ENCODE results near the gene EEF1AKMT1. TPM values are rescaled to one million over a fixed set of nuclear protein-coding genes. Genes with fewer than 3 reads are reported as not detected.

Gene EEF1AKMT1
- total RNA-seq, 1 experiment from 2014 or later, result 1.5 TPM

- Histone ChIP-seq H3K9me3 (ENCODE audit: low read length) (no peaks in the 10 kb centered on the region), H2AFZ (ENCODE audit: low read length) (no peak overlapping the region), H3K4me3 (ENCODE audit: low read length) (no peak overlapping the region; the same call in 1 of the 2 replicates), H3K27me3 (ENCODE audit: low read length) (no peaks in the 10 kb centered on the region), H3K27ac (ENCODE audit: low read length) (no peak overlapping the region), H3K4me1 (ENCODE audit: low read length) (peaks cover 14% of the 10 kb centered on the region), H4K20me1 (ENCODE audit: insufficient read depth, low read depth, low read length) (0 out of 2 replicates have a peak, but pooled peaks cover 6% of the 10 kb centered on the region), H3K36me3 (ENCODE audit: insufficient read depth, low read length) (no peaks in the 10 kb centered on the region), H3K9me2 (replicated peaks; ENCODE audit: insufficient read depth, low read length) (no peaks in the 10 kb centered on the region), H3K9ac (ENCODE audit: low read length) (no peak overlapping the region), H3K4me2 (ENCODE audit: low read depth, low read length, poor library complexity, severe bottlenecking) (no peak overlapping the region), H3K79me2 (ENCODE audit: low read length) (no peaks in the 10 kb centered on the region)
- no peak for DNase-seq
Measured at GRCh38 chr13:20704459-20705069, 69.2 kb downstream of the EEF1AKMT1 start.

- Histone ChIP-seq H3K4me2 (ENCODE audit: low read depth, low read length, poor library complexity, severe bottlenecking) (peak overlapping the region; percentile 24), H3K27ac (ENCODE audit: low read length) (no peak overlapping the region), H3K9me3 (ENCODE audit: low read length) (no peaks in the 10 kb centered on the region), H3K36me3 (ENCODE audit: insufficient read depth, low read length) (no peaks in the 10 kb centered on the region), H4K20me1 (ENCODE audit: insufficient read depth, low read depth, low read length) (0 out of 2 replicates have a peak, but pooled peaks cover 6% of the 10 kb centered on the region), H3K79me2 (ENCODE audit: low read length) (no peaks in the 10 kb centered on the region), H2AFZ (ENCODE audit: low read length) (no peak overlapping the region), H3K4me3 (ENCODE audit: low read length) (peak overlapping the region; percentile 44; the same call in 1 of the 2 replicates), H3K4me1 (ENCODE audit: low read length) (peaks cover 14% of the 10 kb centered on the region), H3K9ac (ENCODE audit: low read length) (peak overlapping the region; percentile 35; the same call in 1 of the 2 replicates), H3K9me2 (replicated peaks; ENCODE audit: insufficient read depth, low read length) (no peaks in the 10 kb centered on the region), H3K27me3 (ENCODE audit: low read length) (no peaks in the 10 kb centered on the region)
- DNase-seq, result peak; percentile 92
Measured at GRCh38 chr13:20703780-20704458, 69.8 kb downstream of the EEF1AKMT1 start.

- no peak within 1 kb of the TSS for H3K27ac ChIP-seq (ENCODE audit: low read length)
- H2AFZ ChIP-seq (ENCODE audit: low read length), result peak within 1 kb of the TSS; percentile 98
Measured at GRCh38 chr13:20702915-20703779, 70.6 kb downstream of the EEF1AKMT1 start, which contains the start of gene IL17D. IL17D (plus strand) TSS chr13:20703699; CDS start chr13:20704002, 303 bp downstream.

GRCh38 chr13:20702530-20702914 is 71.2 kb downstream of the EEF1AKMT1 start:
- no peaks in the 10 kb centered on the region for H3K9me2 ChIP-seq (replicated peaks; ENCODE audit: insufficient read depth, low read length)
- H3K79me2 ChIP-seq (ENCODE audit: low read length), result no peaks in the 10 kb centered on the region
- H3K9me3 ChIP-seq (ENCODE audit: low read length), result no peaks in the 10 kb centered on the region
- DNase-seq, result no peak
- H3K9ac ChIP-seq (ENCODE audit: low read length), result peak overlapping the region; percentile 79
- no peak overlapping the region for H2AFZ ChIP-seq (ENCODE audit: low read length)
- peak overlapping the region; percentile 99 for H3K4me2 ChIP-seq (ENCODE audit: low read depth, low read length, poor library complexity, severe bottlenecking)
- no peaks in the 10 kb centered on the region for H3K27me3 ChIP-seq (ENCODE audit: low read length)
- no peaks in the 10 kb centered on the region for H3K36me3 ChIP-seq (ENCODE audit: insufficient read depth, low read length)
- 0 out of 2 replicates have a peak, but pooled peaks cover 6% of the 10 kb centered on the region for H4K20me1 ChIP-seq (ENCODE audit: insufficient read depth, low read depth, low read length)
- H3K4me1 ChIP-seq (ENCODE audit: low read length), result peaks cover 14% of the 10 kb centered on the region
- no peak overlapping the region for H3K27ac ChIP-seq (ENCODE audit: low read length)
- H3K4me3 ChIP-seq (ENCODE audit: low read length), result peak overlapping the region; percentile 85

More at GRCh38 chr13:20702915-20703779, 70.6 kb downstream of the EEF1AKMT1 start, which contains the start of gene IL17D:
- peak; percentile 73 for DNase-seq
- H4K20me1 ChIP-seq (ENCODE audit: insufficient read depth, low read depth, low read length), result 0 out of 2 replicates have a peak, but pooled peaks cover 6% of the 10 kb centered on the region
- H3K9ac ChIP-seq (ENCODE audit: low read length), result peak within 1 kb of the TSS; percentile 79
- no peaks in the 10 kb centered on the region for H3K9me2 ChIP-seq (replicated peaks; ENCODE audit: insufficient read depth, low read length)
- H3K79me2 ChIP-seq (ENCODE audit: low read length), result no peaks in the 10 kb centered on the region
- H3K27me3 ChIP-seq (ENCODE audit: low read length), result no peaks in the 10 kb centered on the region
- H3K4me1 ChIP-seq (ENCODE audit: low read length), result peaks cover 14% of the 10 kb centered on the region
- H3K36me3 ChIP-seq (ENCODE audit: insufficient read depth, low read length), result no peaks in the 10 kb centered on the region
- H3K4me3 ChIP-seq (ENCODE audit: low read length), result peak within 1 kb of the TSS; percentile 85
- peak within 1 kb of the TSS; percentile 99 for H3K4me2 ChIP-seq (ENCODE audit: low read depth, low read length, poor library complexity, severe bottlenecking)
- H3K9me3 ChIP-seq (ENCODE audit: low read length), result no peaks in the 10 kb centered on the region

- no peak overlapping the region for H3K4me3 ChIP-seq (ENCODE audit: low read length)
- no peaks in the 10 kb centered on the region for H3K27me3 ChIP-seq (ENCODE audit: low read length)
- no peaks in the 10 kb centered on the region for H3K9me3 ChIP-seq (ENCODE audit: low read length)
- H3K27ac ChIP-seq (ENCODE audit: low read length), result no peak overlapping the region
- no peaks in the 10 kb centered on the region for H3K9me2 ChIP-seq (replicated peaks; ENCODE audit: insufficient read depth, low read length)
- H3K9ac ChIP-seq (ENCODE audit: low read length), result no peak overlapping the region
- DNase-seq, result no peak
- H3K4me1 ChIP-seq (ENCODE audit: low read length), result peaks cover 14% of the 10 kb centered on the region
- H3K4me2 ChIP-seq (ENCODE audit: low read depth, low read length, poor library complexity, severe bottlenecking), result no peak overlapping the region
- no peaks in the 10 kb centered on the region for H3K79me2 ChIP-seq (ENCODE audit: low read length)
- H2AFZ ChIP-seq (ENCODE audit: low read length), result no peak overlapping the region
- H4K20me1 ChIP-seq (ENCODE audit: insufficient read depth, low read depth, low read length), result 0 out of 2 replicates have a peak, but pooled peaks cover 6% of the 10 kb centered on the region
- H3K36me3 ChIP-seq (ENCODE audit: insufficient read depth, low read length), result no peaks in the 10 kb centered on the region
Measured at GRCh38 chr13:20701461-20701860, 72.3 kb downstream of the EEF1AKMT1 start.

- Histone ChIP-seq H3K9me2 (replicated peaks; ENCODE audit: insufficient read depth, low read length) (no peaks in the 10 kb centered on the region), H3K27me3 (ENCODE audit: low read length) (no peaks in the 10 kb centered on the region), H3K4me3 (ENCODE audit: low read length) (no peak overlapping the region), H3K4me1 (ENCODE audit: low read length) (peaks cover 14% of the 10 kb centered on the region), H3K36me3 (ENCODE audit: insufficient read depth, low read length) (no peaks in the 10 kb centered on the region), H2AFZ (ENCODE audit: low read length) (no peak overlapping the region), H3K4me2 (ENCODE audit: low read depth, low read length, poor library complexity, severe bottlenecking) (no peak overlapping the region), H3K9ac (ENCODE audit: low read length) (no peak overlapping the region), H3K9me3 (ENCODE audit: low read length) (no peaks in the 10 kb centered on the region), H4K20me1 (ENCODE audit: insufficient read depth, low read depth, low read length) (0 out of 2 replicates have a peak, but pooled peaks cover 6% of the 10 kb centered on the region), H3K79me2 (ENCODE audit: low read length) (no peaks in the 10 kb centered on the region), H3K27ac (ENCODE audit: low read length) (no peak overlapping the region)
- DNase-seq, result no peak
Measured at GRCh38 chr13:20700288-20700687, 73.5 kb downstream of the EEF1AKMT1 start.

GRCh38 chr13:20699715-20700114 is 74.0 kb downstream of the EEF1AKMT1 start:
- Histone ChIP-seq H3K4me2 (ENCODE audit: low read depth, low read length, poor library complexity, severe bottlenecking) (no peak overlapping the region), H3K9ac (ENCODE audit: low read length) (no peak overlapping the region), H3K4me3 (ENCODE audit: low read length) (no peak overlapping the region), H3K4me1 (ENCODE audit: low read length) (peaks cover 14% of the 10 kb centered on the region), H3K79me2 (ENCODE audit: low read length) (no peaks in the 10 kb centered on the region), H3K27ac (ENCODE audit: low read length) (no peak overlapping the region), H4K20me1 (ENCODE audit: insufficient read depth, low read depth, low read length) (0 out of 2 replicates have a peak, but pooled peaks cover 6% of the 10 kb centered on the region), H3K27me3 (ENCODE audit: low read length) (no peaks in the 10 kb centered on the region), H3K9me3 (ENCODE audit: low read length) (no peaks in the 10 kb centered on the region), H3K9me2 (replicated peaks; ENCODE audit: insufficient read depth, low read length) (no peaks in the 10 kb centered on the region), H2AFZ (ENCODE audit: low read length) (no peak overlapping the region), H3K36me3 (ENCODE audit: insufficient read depth, low read length) (no peaks in the 10 kb centered on the region)
- no peak for DNase-seq
